PFSK-1 (cell line): ENCODE measurements around the gene APELA.

ENCODE experiments used
- FOXP2 ChIP-seq: optimal IDR thresholded peaks from 2 replicates; pipeline ENCODE3; 2011; ENCODE audit warnings: borderline replicate concordance, control low read depth, inconsistent platforms; ENCODE audit not compliant: insufficient read depth; ENCODE audit errors: extremely low read length, extremely low read depth
- POLR2AphosphoS5 ChIP-seq: IDR thresholded peaks from 2 replicates; pipeline ENCODE4 v1.6.1; 2012; ENCODE audit warnings: low read depth, mild to moderate bottlenecking, control low read depth, low read length, moderate library complexity
- SIN3A ChIP-seq: IDR thresholded peaks from 2 replicates; pipeline ENCODE4 v1.6.1; 2012; ENCODE audit warnings: mild to moderate bottlenecking, low read length, moderate library complexity, borderline replicate concordance; ENCODE audit not compliant: insufficient read depth
- TAF1 ChIP-seq: IDR thresholded peaks from 2 replicates; pipeline ENCODE4 v1.6.1; 2012; ENCODE audit warnings: low read length, control low read depth, borderline replicate concordance; ENCODE audit not compliant: insufficient read depth
- TF ChIP-seq, protein P1 (sequence below), 2 experiments: IDR thresholded peaks; 2 replicates each; pipeline versions ENCODE4 v1.6.1 to v1.8.0; 2011 to 2012; ENCODE audit warnings: low read depth in 2 of 2, low read length in 2 of 2, control low read depth in 1 of 2, inconsistent platforms in 1 of 2, mild to moderate bottlenecking in 1 of 2, moderate library complexity in 1 of 2; ENCODE audit not compliant: insufficient read depth in 1 of 2

The APELA gene

DNA sequence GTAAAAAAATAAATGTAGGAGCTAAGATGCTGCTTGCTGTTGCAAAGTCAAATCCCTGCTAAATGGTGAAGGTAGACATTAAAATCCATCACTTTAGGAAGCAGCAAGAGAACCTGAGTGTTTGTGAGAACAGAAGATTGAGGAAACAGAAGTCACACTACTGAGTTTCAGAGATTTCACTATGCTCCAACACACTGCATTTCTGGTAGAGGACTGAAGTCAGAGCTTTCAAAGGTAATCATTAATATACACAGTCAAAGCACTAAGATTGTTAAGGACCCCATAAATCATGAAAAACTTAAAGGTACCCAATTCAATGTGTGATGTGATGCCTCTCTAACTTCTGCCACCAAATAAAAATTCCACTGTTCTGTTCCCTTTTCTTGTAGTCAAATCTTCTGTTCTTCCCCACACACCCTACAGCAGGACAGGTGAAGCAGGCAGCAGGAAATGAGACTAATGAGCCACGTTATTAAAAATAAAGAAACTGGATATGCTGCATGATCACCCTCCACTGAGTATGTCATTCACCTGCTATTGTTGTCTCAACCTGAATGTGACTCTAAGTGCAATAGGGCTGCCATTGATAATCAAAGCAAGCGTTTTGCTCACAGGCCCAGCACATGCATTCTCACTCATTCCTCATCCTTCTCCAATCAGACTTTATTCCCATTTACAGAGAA is 28.9 kb upstream of the APELA start:
- TF ChIP-seq POLR2AphosphoS5 = no peak
- no peak for TF ChIP-seq TAF1

DNA sequence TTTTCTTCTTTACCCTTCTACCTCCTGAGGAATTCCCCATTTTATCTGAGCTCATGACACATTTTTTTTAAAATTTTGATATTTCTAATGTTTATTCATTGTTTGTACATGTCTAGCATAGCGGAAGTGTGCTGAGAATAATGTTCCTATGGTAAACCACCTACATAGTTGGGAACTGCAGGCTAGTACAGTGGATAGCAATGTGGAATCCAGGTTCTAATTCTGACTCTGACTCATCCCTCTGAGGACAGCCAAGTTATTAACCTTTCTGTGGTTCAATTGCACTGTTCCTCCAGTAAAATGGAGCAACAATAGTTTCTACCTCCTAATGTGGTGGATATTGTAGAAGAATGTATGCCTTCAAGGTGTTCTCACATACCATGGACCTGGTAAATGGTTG is 20.6 kb upstream of the APELA start:
- TF ChIP-seq FOXP2 (no peak), TAF1 (no peak), POLR2AphosphoS5 (no peak), SIN3A (no peak)
- TF ChIP-seq, protein P1, sequence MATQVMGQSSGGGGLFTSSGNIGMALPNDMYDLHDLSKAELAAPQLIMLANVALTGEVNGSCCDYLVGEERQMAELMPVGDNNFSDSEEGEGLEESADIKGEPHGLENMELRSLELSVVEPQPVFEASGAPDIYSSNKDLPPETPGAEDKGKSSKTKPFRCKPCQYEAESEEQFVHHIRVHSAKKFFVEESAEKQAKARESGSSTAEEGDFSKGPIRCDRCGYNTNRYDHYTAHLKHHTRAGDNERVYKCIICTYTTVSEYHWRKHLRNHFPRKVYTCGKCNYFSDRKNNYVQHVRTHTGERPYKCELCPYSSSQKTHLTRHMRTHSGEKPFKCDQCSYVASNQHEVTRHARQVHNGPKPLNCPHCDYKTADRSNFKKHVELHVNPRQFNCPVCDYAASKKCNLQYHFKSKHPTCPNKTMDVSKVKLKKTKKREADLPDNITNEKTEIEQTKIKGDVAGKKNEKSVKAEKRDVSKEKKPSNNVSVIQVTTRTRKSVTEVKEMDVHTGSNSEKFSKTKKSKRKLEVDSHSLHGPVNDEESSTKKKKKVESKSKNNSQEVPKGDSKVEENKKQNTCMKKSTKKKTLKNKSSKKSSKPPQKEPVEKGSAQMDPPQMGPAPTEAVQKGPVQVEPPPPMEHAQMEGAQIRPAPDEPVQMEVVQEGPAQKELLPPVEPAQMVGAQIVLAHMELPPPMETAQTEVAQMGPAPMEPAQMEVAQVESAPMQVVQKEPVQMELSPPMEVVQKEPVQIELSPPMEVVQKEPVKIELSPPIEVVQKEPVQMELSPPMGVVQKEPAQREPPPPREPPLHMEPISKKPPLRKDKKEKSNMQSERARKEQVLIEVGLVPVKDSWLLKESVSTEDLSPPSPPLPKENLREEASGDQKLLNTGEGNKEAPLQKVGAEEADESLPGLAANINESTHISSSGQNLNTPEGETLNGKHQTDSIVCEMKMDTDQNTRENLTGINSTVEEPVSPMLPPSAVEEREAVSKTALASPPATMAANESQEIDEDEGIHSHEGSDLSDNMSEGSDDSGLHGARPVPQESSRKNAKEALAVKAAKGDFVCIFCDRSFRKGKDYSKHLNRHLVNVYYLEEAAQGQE (IDR thresholded peaks at IDR 0.05; ENCODE audit: insufficient read depth in 1 of 2, low read depth in 2 of 2, low read length in 2 of 2) = no peak

DNA sequence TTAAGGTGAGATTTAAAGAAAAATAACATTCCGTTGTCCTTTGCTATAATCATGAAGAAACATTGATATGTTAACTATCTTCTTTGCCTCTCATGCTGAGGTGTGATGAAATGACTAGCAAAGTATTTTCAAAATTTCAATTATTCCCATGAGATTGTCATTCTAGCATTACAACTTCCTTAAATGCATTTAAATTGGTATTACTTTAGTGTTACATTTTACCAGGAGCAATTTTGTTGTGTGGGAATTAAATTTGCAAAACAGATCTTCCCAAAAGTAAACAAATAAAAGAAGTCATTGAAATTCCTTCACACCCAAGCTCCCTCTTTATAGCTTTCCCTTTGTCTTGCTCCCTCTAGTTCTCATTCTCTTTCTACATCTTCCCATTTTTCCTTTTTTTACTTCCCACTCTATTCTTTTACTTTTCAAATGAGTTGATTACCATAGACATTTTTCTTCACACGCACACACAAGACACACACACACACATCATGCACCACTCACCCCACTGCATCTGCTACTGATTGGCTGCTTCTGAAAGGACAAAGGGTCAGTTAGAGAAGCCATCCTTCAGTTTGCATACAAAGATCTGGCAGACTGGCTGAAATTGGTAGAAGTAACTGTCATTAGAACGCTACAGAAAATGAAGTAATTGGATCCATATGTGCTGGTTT is 10.0 kb upstream of the APELA start:
- TF ChIP-seq POLR2AphosphoS5 (no peak), TAF1 (no peak), FOXP2 (no peak), SIN3A (no peak)
- TF ChIP-seq, protein P1 (IDR thresholded peaks at IDR 0.05; ENCODE audit: insufficient read depth in 1 of 2, low read depth in 2 of 2, low read length in 2 of 2) = no peak

DNA sequence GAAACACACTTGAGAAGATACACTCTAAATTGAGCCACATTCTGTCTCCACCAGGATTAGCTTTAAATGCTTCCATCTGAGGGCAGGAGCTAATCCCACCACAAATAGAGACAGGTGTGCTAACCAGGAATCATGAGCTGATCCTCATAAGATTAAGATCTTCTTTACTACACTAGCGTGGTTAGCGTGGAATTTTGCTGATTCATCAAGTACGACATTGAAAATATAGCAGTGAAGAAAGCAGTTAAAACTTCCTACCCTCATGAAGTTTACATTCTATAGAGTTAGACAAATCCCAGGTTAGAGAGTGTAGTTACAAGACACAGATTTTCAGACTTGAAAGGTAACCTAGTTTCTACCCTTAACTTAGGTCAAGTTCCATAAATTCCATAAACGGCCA is 5.3 kb upstream of the APELA start:
- TF ChIP-seq SIN3A (no peak), FOXP2 (no peak), TAF1 (no peak), POLR2AphosphoS5 (no peak)
- TF ChIP-seq, protein P1 (IDR thresholded peaks at IDR 0.05; ENCODE audit: insufficient read depth in 1 of 2, low read depth in 2 of 2, low read length in 2 of 2) = no peak

DNA sequence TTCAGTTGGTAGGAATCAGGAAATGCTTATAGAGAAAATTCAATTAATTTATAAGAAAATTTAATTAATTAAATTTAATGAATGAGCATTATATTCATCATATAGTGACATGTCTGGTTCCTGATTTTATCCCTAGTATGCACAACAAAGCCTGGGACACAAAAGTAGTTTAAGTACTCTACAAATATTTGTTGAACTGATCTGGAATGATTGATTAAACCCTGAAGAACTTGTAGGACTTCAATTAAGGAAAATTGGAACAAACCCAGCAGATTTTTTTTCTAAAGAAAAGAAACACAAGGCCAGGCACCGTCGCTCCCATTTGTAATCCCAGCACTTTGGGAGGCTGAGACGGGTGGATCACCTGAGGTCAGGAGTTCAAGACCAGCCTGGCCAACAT is 4.5 kb upstream of the APELA start:
- TF ChIP-seq, protein P1 (IDR thresholded peaks at IDR 0.05; ENCODE audit: insufficient read depth in 1 of 2, low read depth in 2 of 2, low read length in 2 of 2) = no peak
- no peak for TF ChIP-seq POLR2AphosphoS5
- TF ChIP-seq SIN3A = no peak
- TF ChIP-seq TAF1 = no peak
- no peak for TF ChIP-seq FOXP2
